ENCODE measurements around the gene ITGB1BP2.
"Not testable (repeated sequence)": the region's sequence is repeated elsewhere in the genome, so short reads cannot be mapped to it uniquely, and the experiment has no call there.

ITGB1BP2 gene

DNA sequence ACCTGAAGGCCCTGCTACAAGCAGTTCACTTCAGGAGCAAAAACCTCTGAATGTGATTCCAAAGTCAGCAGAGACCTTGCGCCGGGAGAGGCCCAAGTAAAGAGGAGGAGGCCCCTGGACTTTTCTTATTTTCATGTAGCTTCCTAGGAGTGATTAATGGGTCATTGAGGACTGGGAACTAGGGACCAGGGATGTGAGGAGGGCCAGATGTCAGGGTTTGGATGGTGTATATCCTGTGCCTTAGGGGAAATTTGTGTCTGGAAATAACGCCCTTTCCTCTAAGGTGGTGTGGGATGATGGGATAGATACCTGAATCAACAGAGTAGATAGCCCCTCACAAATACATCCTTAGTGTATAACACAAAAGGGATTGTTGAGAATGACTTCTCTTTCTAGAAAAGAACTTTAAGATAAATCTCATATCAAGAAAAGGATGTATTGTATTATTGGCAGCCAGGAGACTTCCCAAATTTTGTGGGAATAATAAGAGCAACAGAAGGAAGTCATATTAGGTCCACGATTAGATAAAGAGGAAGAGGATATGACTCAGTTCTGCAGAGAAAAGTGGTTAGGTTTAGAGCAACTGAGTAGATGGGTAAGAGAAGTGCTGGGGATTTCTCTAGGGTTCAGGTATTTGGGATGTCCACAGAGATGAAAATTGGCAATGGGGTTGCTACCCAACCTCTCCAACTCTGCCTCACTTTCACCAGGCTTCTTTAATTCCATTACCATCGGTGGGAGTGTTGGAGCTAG lies 1.1 kb downstream of the ITGB1BP2 start:
- Histone ChIP-seq H3K36me3 (replicated peaks) (peaks cover 32% of the 10 kb centered on the region), H3K27ac (no peak overlapping the region), H3K4me3 (ENCODE audit: low read depth, low read length) (no peak overlapping the region), H3K27me3 (replicated peaks) (no peaks in the 10 kb centered on the region)
- in situ Hi-C loops (cut with HindIII; ENCODE audit: low pct_ligation_motif_present, low sequenced_read_pairs): no loop called here
- DNase-seq: no peak
- TF ChIP-seq, protein P1, sequence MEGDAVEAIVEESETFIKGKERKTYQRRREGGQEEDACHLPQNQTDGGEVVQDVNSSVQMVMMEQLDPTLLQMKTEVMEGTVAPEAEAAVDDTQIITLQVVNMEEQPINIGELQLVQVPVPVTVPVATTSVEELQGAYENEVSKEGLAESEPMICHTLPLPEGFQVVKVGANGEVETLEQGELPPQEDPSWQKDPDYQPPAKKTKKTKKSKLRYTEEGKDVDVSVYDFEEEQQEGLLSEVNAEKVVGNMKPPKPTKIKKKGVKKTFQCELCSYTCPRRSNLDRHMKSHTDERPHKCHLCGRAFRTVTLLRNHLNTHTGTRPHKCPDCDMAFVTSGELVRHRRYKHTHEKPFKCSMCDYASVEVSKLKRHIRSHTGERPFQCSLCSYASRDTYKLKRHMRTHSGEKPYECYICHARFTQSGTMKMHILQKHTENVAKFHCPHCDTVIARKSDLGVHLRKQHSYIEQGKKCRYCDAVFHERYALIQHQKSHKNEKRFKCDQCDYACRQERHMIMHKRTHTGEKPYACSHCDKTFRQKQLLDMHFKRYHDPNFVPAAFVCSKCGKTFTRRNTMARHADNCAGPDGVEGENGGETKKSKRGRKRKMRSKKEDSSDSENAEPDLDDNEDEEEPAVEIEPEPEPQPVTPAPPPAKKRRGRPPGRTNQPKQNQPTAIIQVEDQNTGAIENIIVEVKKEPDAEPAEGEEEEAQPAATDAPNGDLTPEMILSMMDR (IDR thresholded peaks at IDR 0.05; ENCODE audit: low read depth, low read length, missing control alignments): no peak

DNA sequence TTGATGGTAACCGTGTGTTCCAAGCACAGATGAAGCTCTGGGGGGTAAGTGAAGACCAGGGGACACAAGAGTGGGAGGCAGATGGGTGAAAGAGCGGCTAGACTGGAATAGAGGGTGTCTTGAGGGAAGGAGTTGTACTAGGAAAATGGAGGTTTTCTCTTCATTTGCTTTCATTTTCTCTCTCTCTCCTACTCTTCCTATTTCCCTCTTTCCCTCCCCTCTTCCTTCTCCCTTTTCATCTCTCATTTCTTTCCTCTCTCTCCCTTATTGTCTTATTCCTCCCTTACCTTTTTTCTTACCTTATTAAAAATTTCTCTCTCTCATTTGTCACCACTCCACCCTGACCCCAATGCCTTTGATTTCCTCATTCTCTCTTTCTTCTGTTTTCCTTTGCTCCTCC lies 3.0 kb downstream of the ITGB1BP2 start:
- H3K27ac ChIP-seq: no peak overlapping the region
- H3K27me3 ChIP-seq (replicated peaks): no peaks in the 10 kb centered on the region
- no peak overlapping the region for H3K4me3 ChIP-seq (ENCODE audit: low read depth, low read length)
- in situ Hi-C loops (cut with HindIII; ENCODE audit: low pct_ligation_motif_present, low sequenced_read_pairs): no loop called here
- TF ChIP-seq, protein P1 (IDR thresholded peaks at IDR 0.05; ENCODE audit: low read depth, low read length, missing control alignments): no peak
- DNase-seq: no peak
- peaks cover 14% of the 10 kb centered on the region for H3K36me3 ChIP-seq (replicated peaks)

DNA sequence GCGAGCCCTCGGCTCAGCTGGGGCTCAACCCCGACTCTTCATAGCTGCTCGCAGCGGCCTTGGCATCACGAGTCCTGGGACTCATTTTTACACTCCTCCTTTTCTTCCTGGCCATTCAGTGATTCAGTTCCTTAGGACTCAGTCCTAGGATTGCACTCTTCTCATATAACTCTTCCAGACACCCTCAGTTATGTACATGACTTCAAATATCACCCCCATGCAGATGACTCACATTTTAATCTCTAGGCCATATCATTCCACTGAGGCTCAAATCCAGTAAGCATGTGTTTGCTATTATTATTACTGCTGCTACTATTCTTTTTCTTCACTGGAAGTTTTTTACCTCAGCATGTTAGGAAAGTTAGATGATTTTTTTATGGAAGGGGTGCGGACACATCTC lies 14.4 kb downstream of the ITGB1BP2 start:
- H3K27me3 ChIP-seq (replicated peaks): no peaks in the 10 kb centered on the region
- in situ Hi-C loops (cut with HindIII; ENCODE audit: low pct_ligation_motif_present, low sequenced_read_pairs): no loop called here
- DNase-seq: peak; percentile 59
- TF ChIP-seq, protein P1 (IDR thresholded peaks at IDR 0.05; ENCODE audit: low read depth, low read length, missing control alignments): no peak
- H3K27ac ChIP-seq: peak overlapping the region; percentile 55
- H3K36me3 ChIP-seq (replicated peaks): no peaks in the 10 kb centered on the region
- no peak overlapping the region for H3K4me3 ChIP-seq (ENCODE audit: low read depth, low read length)

DNA sequence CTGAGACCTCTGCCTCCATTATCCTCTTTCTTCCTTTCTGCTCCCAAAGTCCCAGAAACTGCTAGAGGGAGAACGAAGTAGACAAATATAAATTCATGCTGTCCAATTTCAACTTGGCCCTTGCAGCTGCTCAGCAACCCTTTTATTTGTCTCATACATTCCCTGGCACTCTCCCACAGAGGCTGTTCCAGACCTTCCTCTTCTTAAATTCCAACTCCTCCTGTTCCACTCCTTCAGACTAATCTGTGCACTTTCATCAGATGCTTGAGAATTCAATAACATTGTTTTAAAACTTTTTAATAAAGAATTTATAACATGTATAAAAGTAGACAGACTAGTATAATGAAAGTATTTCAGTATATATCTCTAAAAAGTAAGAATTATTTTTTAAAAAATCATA lies 15.4 kb downstream of the ITGB1BP2 start:
- DNase-seq; H3K27me3 ChIP-seq (replicated peaks); in situ Hi-C loops (cut with HindIII; ENCODE audit: low pct_ligation_motif_present, low sequenced_read_pairs): not testable (repeated sequence)

DNA sequence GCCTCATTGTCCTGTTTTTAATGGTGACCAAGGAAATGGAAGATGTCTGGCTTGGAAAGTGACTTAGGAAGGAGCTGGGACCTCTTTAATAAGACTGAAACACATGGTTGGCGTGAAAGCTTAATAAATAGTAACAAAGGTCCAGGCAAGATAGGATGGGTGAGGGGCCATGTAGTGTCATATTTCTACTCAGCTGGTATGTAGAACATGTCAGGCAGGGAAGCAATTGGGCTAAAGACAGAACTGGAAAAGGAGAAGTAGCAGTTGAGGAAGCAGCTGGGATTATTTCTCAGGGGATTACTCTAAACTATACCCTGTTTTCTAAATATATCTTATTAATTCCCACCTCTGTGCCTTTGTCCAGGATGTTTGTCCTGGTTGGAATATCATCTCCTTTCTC lies 18.6 kb downstream of the ITGB1BP2 start:
- Histone ChIP-seq H3K4me3 (ENCODE audit: low read depth, low read length) (no peak overlapping the region), H3K27ac (no peak overlapping the region), H3K36me3 (replicated peaks) (no peaks in the 10 kb centered on the region), H3K27me3 (replicated peaks) (no peaks in the 10 kb centered on the region)
- DNase-seq: no peak
- in situ Hi-C loops (cut with HindIII; ENCODE audit: low pct_ligation_motif_present, low sequenced_read_pairs): no loop called here
- TF ChIP-seq, protein P1 (IDR thresholded peaks at IDR 0.05; ENCODE audit: low read depth, low read length, missing control alignments): no peak

More for the DNA sequence above, 15.4 kb downstream of the ITGB1BP2 start:
- not testable (repeated sequence) for H3K27ac ChIP-seq; H3K4me3 ChIP-seq (ENCODE audit: low read depth, low read length); H3K36me3 ChIP-seq (replicated peaks)

DNA sequence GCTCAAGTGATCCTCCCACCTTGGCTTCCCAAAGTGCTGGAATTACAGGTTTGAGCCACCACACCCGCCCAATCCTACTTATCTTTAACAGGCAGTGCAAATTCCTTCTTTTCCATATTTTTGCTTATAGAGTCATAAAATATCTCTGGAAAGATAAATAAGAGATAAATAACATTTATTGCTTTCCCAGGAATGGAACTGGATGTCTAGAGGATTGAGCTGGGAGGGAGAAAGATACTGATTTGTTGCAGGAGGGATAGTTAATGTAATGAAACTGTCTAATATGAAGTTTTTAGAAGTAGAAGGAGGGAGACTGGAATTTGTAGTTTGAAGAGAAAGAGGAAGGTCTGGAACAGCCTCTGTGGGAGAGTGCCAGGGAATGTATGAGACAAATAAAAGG lies 20.2 kb downstream of the ITGB1BP2 start:
- Histone ChIP-seq H3K27ac (no peak overlapping the region), H3K36me3 (replicated peaks) (no peaks in the 10 kb centered on the region), H3K27me3 (replicated peaks) (no peaks in the 10 kb centered on the region), H3K4me3 (ENCODE audit: low read depth, low read length) (no peak overlapping the region)
- in situ Hi-C loops (cut with HindIII; ENCODE audit: low pct_ligation_motif_present, low sequenced_read_pairs): no loop called here
- TF ChIP-seq, protein P1 (IDR thresholded peaks at IDR 0.05; ENCODE audit: low read depth, low read length, missing control alignments): no peak
- no peak for DNase-seq

DNA sequence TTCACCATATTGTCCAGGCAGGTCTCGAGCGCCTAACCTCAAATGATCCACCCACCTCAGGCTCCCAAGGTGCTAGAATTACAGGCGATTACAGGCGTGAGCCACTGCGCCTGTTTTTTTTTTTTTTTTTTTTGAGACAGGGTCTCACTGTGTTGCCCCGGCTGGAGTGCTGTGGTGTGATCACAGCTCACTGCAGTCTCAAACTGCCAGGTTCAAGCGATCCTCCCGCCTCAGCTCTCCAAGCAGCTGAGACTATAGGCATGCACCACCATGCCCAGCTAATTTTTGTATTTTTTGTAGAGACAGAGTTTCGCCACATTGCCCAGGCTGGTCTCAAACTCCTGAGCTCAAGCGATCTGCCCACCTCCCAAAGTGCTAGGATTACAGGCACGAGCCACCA lies 22.9 kb downstream of the ITGB1BP2 start:
- DNase-seq; H3K27ac ChIP-seq; H3K4me3 ChIP-seq (ENCODE audit: low read depth, low read length); H3K27me3 ChIP-seq (replicated peaks); H3K36me3 ChIP-seq (replicated peaks); in situ Hi-C loops (cut with HindIII; ENCODE audit: low pct_ligation_motif_present, low sequenced_read_pairs): not testable (repeated sequence)

All from brain microvascular endothelial cell (primary cell).